Osteoblast (primary cell): Measurements from ENCODE around the gene TIAL1. TPM values are rescaled to one million over a fixed set of nuclear protein-coding genes. Genes with fewer than 3 reads are reported as not detected.

Experiments used
- DNase-seq: peaks from one replicate; pipeline ENCODE4 v3.0.0; 2011; ENCODE audit warnings: low spot score, mixed read lengths; ENCODE audit not compliant: insufficient read length; ENCODE audit errors: missing footprints
- H2AFZ ChIP-seq: 2 replicates; pipeline ENCODE4 v1.6.0; 2011; ENCODE audit warnings: mild to moderate bottlenecking, low read length
- H3K27ac ChIP-seq: 2 replicates; pipeline ENCODE4 v1.5.1; 2011; ENCODE audit warnings: mild to moderate bottlenecking, low read depth, low read length, moderate library complexity
- H3K27me3 ChIP-seq: 2 replicates; pipeline ENCODE4 v1.6.0; 2012; ENCODE audit warnings: mild to moderate bottlenecking, control low read depth, inconsistent platforms, low read length, moderate library complexity; ENCODE audit not compliant: insufficient read depth
- H3K36me3 ChIP-seq: 2 replicates; pipeline ENCODE4 v1.5.1; 2011; ENCODE audit warnings: mild to moderate bottlenecking, low read length, control low read depth, moderate library complexity; ENCODE audit not compliant: insufficient read depth
- H3K4me1 ChIP-seq: 2 replicates; pipeline ENCODE4 v1.5.1; 2011; ENCODE audit warnings: mild to moderate bottlenecking, low read length, control low read depth, moderate library complexity; ENCODE audit not compliant: insufficient read depth
- H3K4me2 ChIP-seq: 2 replicates; pipeline ENCODE4 v1.6.0; 2011; ENCODE audit warnings: mild to moderate bottlenecking, low read length; ENCODE audit not compliant: insufficient read depth
- H3K4me3 ChIP-seq: fragments of 200-600 bp; sonication (generic); 3 replicates; pipeline ENCODE4 v1.5.1; 2012; ENCODE audit warnings: mild to moderate bottlenecking, low read length, inconsistent platforms; ENCODE audit not compliant: insufficient read depth
- H3K79me2 ChIP-seq: 2 replicates; pipeline ENCODE4 v1.6.0; 2012; ENCODE audit warnings: mild to moderate bottlenecking, low read length, control low read depth, inconsistent platforms; ENCODE audit not compliant: insufficient read depth
- H3K9me3 ChIP-seq: 2 replicates; pipeline ENCODE4 v1.5.1; 2011; ENCODE audit warnings: low read depth, low read length, control low read depth
- H4K20me1 ChIP-seq: 2 replicates; pipeline ENCODE4 v1.6.0; 2012; ENCODE audit warnings: mild to moderate bottlenecking, low read length, control low read depth; ENCODE audit not compliant: insufficient read depth
- CTCF ChIP-seq: IDR thresholded peaks from 2 replicates; pipeline ENCODE4 v1.5.1; 2011; ENCODE audit warnings: mild to moderate bottlenecking, low read depth, low read length, moderate library complexity; ENCODE audit errors: extremely low read depth
- total RNA-seq: library from RNA; depleted of rRNA; stranded (reverse); fragments of >200 nt; gene quantifications from 2 replicates; pipeline ENCODE4 v1.2.3, GENCODE V29; 2012

Gene TIAL1
- total RNA-seq, 1 donor, result 53.6 TPM

- H3K9me3 ChIP-seq, result no peaks in the 10 kb centered on the region
- no peak overlapping the region for H3K4me2 ChIP-seq
- no peak for DNase-seq
- peaks cover 17% of the 10 kb centered on the region for H3K27me3 ChIP-seq
- H3K4me1 ChIP-seq, result peaks cover 17% of the 10 kb centered on the region
- H4K20me1 ChIP-seq, result peaks cover 15% of the 10 kb centered on the region
- H3K36me3 ChIP-seq, result no peaks in the 10 kb centered on the region
- no peak overlapping the region for H2AFZ ChIP-seq
- no peak for TF ChIP-seq CTCF
- peaks cover 17% of the 10 kb centered on the region for H3K79me2 ChIP-seq
- H3K27ac ChIP-seq, result no peak overlapping the region
- no peak overlapping the region for H3K4me3 ChIP-seq
These were observed 51.5 kb downstream of the TIAL1 start for GRCh38 chr10:119545310-119545709.

GRCh38 chr10:119543814-119544642, 52.7 kb downstream of the TIAL1 start:
- DNase-seq, result peak; percentile 78
- Histone ChIP-seq H3K36me3 (no peaks in the 10 kb centered on the region), H3K79me2 (peaks cover 29% of the 10 kb centered on the region), H4K20me1 (peaks cover 21% of the 10 kb centered on the region), H3K4me3 (peak overlapping the region; percentile 84), H3K9me3 (no peaks in the 10 kb centered on the region), H2AFZ (no peak overlapping the region), H3K27me3 (peaks cover 9% of the 10 kb centered on the region), H3K27ac (no peak overlapping the region), H3K4me2 (peak overlapping the region; percentile 88), H3K4me1 (peaks cover 22% of the 10 kb centered on the region)
- TF ChIP-seq CTCF, result no peak

DNA sequence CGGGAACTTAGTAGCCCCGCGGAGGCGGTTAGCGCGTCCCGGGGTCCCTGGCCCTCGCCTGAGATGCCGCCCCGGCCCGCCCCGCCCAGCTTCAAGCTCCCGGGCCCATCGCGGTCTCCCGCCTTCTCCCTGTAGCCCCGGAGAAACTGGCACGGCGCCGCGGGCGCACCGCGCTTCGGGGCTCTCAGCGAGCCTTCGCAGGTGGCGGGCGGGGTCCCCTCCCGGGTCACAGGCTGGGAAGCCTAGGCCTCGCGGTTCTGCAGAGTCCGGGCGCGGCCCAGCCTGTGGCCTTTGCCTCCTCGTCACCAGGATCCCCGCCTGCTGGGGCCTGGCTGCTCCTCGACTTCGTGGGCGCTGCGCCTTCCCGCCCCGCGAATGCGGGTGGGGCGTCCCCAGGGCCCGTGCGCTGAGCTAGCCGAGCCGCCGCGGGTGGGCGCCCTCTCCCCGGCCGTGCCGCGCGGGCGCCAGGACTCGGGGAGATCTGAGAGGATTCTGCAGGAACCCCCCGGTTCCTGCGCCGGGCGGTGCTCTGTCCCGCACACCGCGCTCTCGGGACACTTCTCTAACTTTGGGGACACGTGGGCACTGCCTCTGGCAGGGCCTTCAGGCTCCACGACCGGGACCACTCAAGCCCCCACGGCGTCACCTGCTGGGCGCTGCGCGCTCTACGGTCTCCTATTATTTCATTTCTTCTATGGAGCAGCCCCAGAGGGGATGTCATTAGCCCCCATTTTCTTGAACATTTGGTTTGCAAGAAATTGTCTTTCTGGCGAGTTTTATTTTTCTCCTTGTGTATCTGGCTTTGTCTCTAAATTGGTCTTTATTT, 53.6 kb downstream of the TIAL1 start:
- peaks cover 25% of the 10 kb centered on the region for H4K20me1 ChIP-seq
- peak; percentile 43 for TF ChIP-seq CTCF
- no peaks in the 10 kb centered on the region for H3K9me3 ChIP-seq
- H3K4me2 ChIP-seq, result peak overlapping the region; percentile 88
- no peaks in the 10 kb centered on the region for H3K36me3 ChIP-seq
- H3K4me3 ChIP-seq, result peak overlapping the region; percentile 84
- H3K27ac ChIP-seq, result no peak overlapping the region
- peaks cover 37% of the 10 kb centered on the region for H3K79me2 ChIP-seq
- peaks cover under 1% of the 10 kb centered on the region for H3K27me3 ChIP-seq
- H2AFZ ChIP-seq, result peak overlapping the region; percentile 72
- H3K4me1 ChIP-seq, result peaks cover 25% of the 10 kb centered on the region
- DNase-seq, result peak; percentile 93
